ENCODE measurements around the gene BRCA2.

- TF ChIP-seq CTCF (conservative IDR thresholded peaks at IDR 0.05; ENCODE audit: low read depth in 2 of 2) = no peak
- TF ChIP-seq POLR2AphosphoS5 (IDR thresholded peaks at IDR 0.05; ENCODE audit: low read depth) = no peak
- TF ChIP-seq EZH2 (IDR thresholded peaks at IDR 0.05; ENCODE audit: low read depth, unreplicated experiment) = no peak
- no peak for TF ChIP-seq REST (IDR thresholded peaks at IDR 0.05; ENCODE audit: unreplicated experiment)
- TF ChIP-seq JUNB (IDR thresholded peaks at IDR 0.05; ENCODE audit: unreplicated experiment) = no peak
- no peak for TF ChIP-seq STAT1 (IDR thresholded peaks at IDR 0.05; ENCODE audit: unreplicated experiment)
- TF ChIP-seq CREB1 (CRISPR knock-in tag; IDR thresholded peaks at IDR 0.05; ENCODE audit: low read depth) = no peak
- no peak for TF ChIP-seq EZH2phosphoT487 (IDR thresholded peaks at IDR 0.05; ENCODE audit: unreplicated experiment)
- no peak for TF ChIP-seq ETS1 (IDR thresholded peaks at IDR 0.05)
- TF ChIP-seq ZNF114 (CRISPR knock-in tag; IDR thresholded peaks at IDR 0.05) = no peak
- TF ChIP-seq NANOG (IDR thresholded peaks at IDR 0.05; ENCODE audit: borderline replicate concordance) = no peak
- no peak for TF ChIP-seq ZNF462 (CRISPR knock-in tag; IDR thresholded peaks at IDR 0.05)
Observed at GRCh38 chr13:32323912-32324311, 8.6 kb downstream of the BRCA2 start.
